ENCODE data around the gene ELL. TPM values are rescaled to one million over a fixed set of nuclear protein-coding genes. Genes with fewer than 3 reads are reported as not detected.
A peak's percentile ranks its signal among the peaks of the same experiment; 100 is the strongest.

The ELL gene
- total RNA-seq, 1 experiment from 2014 or later: 17.3 TPM

- Mint-ChIP-seq H3K4me1 (peaks cover 8% of the 10 kb centered on the region), H3K9me3 (no peaks in the 10 kb centered on the region), H3K4me3 (no peak overlapping the region), H3K27me3 (ENCODE audit: low read depth) (no peaks in the 10 kb centered on the region), H3K36me3 (peaks cover 36% of the 10 kb centered on the region), H3K27ac (no peak overlapping the region; the same call in 1 of the 2 replicates)
- POLR2A ChIA-PET: no interaction called here
- DNase-seq (ENCODE audit: low spot score): no peak
- no peak for ATAC-seq
- CTCF ChIA-PET: no interaction called here
- TF ChIP-seq MAX (CRISPR knock-in tag; IDR thresholded peaks at IDR 0.05): no peak
- TF ChIP-seq TCF7 (CRISPR knock-in tag; IDR thresholded peaks at IDR 0.05; ENCODE audit: low read depth): no peak
- no peak for TF ChIP-seq KAT7 (CRISPR knock-in tag; IDR thresholded peaks at IDR 0.05; ENCODE audit: borderline replicate concordance)
- TF ChIP-seq ZNF671 (CRISPR knock-in tag; IDR thresholded peaks at IDR 0.05): no peak
- TF ChIP-seq ZNF423 (CRISPR knock-in tag; IDR thresholded peaks at IDR 0.05): no peak
- TF ChIP-seq NR2C2 (CRISPR knock-in tag; IDR thresholded peaks at IDR 0.05): no peak
- TF ChIP-seq ZNF317 (CRISPR knock-in tag; IDR thresholded peaks at IDR 0.05; ENCODE audit: borderline replicate concordance, low read depth): no peak
- TF ChIP-seq ZNF263 (CRISPR knock-in tag; IDR thresholded peaks at IDR 0.05; ENCODE audit: low read depth): no peak
- TF ChIP-seq SOX15 (CRISPR knock-in tag; IDR thresholded peaks at IDR 0.05): no peak
- TF ChIP-seq SMAD4 (CRISPR knock-in tag; IDR thresholded peaks at IDR 0.05): no peak
- no peak for TF ChIP-seq ZNF219 (CRISPR knock-in tag; IDR thresholded peaks at IDR 0.05; ENCODE audit: borderline replicate concordance)
- no peak for TF ChIP-seq CTCF (IDR thresholded peaks at IDR 0.05)
These were observed 40.2 kb upstream of the ELL start for GRCh38 chr19:18562086-18562485.

DNA sequence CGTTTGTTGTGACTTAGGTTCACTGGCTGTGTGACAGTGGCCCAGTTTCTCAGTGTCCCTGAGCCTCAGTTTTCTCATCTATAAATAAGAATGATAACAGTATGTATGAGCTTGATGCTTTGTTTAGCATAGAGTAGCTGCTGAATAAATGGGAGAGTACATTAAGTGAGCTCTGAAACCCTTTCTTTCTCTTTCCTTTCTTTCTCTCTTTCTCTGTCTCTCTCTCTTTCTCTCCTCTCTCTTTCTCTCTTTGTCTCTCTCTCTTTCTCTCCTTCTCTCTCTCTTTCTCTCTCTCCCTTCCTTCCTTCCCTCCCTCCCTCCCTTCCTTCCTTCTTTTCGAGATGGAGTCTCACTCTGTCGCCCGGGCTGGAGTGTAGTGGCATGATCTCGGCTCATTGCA is 37.8 kb upstream of the ELL start:
- ChIA-PET CTCF (interaction anchor here (0.6 to 0.7 kb wide), 2 partner anchors 30 to 98 kb away, joined by 3 read pairs; no protein-coding TSS in a partner anchor), POLR2A (no interaction called here)
- TF ChIP-seq ETV6 (CRISPR knock-in tag; IDR thresholded peaks at IDR 0.05) (no peak), ZNF219 (CRISPR knock-in tag; IDR thresholded peaks at IDR 0.05; ENCODE audit: borderline replicate concordance) (no peak), ZNF671 (CRISPR knock-in tag; IDR thresholded peaks at IDR 0.05) (no peak), TCF7 (CRISPR knock-in tag; IDR thresholded peaks at IDR 0.05; ENCODE audit: low read depth) (no peak)
- H3K4me3 Mint-ChIP-seq: peak overlapping the region; percentile 14; the same call in 1 of the 2 replicates
- H3K4me1 Mint-ChIP-seq: peaks cover 8% of the 10 kb centered on the region
- H3K36me3 Mint-ChIP-seq: peaks cover 23% of the 10 kb centered on the region
- ATAC-seq: no peak
- H3K9me3 Mint-ChIP-seq: no peaks in the 10 kb centered on the region
- no peak overlapping the region for H3K27ac Mint-ChIP-seq
- no peaks in the 10 kb centered on the region for H3K27me3 Mint-ChIP-seq (ENCODE audit: low read depth)
- no peak for DNase-seq (ENCODE audit: low spot score)

- ChIA-PET CTCF (interaction anchor here (0.6 to 2.8 kb wide), 13 partner anchors 9 to 1297 kb away, joined by 3 to 15 read pairs (median 5); partner anchors contain the start of genes ELL, REX1BD and UBA52), POLR2A (interaction anchor here (0.6 to 2.7 kb wide), 4 partner anchors 9 to 15 kb away, joined by 3 to 8 read pairs (median 4); partner anchors contain the start of genes FKBP8 and UBA52)
- H3K9me3 Mint-ChIP-seq: no peaks in the 10 kb centered on the region
- no peak for ATAC-seq
- no peaks in the 10 kb centered on the region for H3K27me3 Mint-ChIP-seq (ENCODE audit: low read depth)
- peaks cover 8% of the 10 kb centered on the region for H3K4me1 Mint-ChIP-seq
- peaks cover 15% of the 10 kb centered on the region for H3K36me3 Mint-ChIP-seq
- H3K4me3 Mint-ChIP-seq: peak overlapping the region; percentile 87
- peak overlapping the region; percentile 73 for H3K27ac Mint-ChIP-seq
- DNase-seq (ENCODE audit: low spot score): no peak
- no peak for TF ChIP-seq IRF1 (CRISPR knock-in tag; IDR thresholded peaks at IDR 0.05)
- no peak for TF ChIP-seq NR3C1 (CRISPR knock-in tag; conservative IDR thresholded peaks at IDR 0.05; ENCODE audit: low read depth)
- no peak for TF ChIP-seq ELF4 (CRISPR knock-in tag; IDR thresholded peaks at IDR 0.05; ENCODE audit: low read depth)
- TF ChIP-seq, protein P1, sequence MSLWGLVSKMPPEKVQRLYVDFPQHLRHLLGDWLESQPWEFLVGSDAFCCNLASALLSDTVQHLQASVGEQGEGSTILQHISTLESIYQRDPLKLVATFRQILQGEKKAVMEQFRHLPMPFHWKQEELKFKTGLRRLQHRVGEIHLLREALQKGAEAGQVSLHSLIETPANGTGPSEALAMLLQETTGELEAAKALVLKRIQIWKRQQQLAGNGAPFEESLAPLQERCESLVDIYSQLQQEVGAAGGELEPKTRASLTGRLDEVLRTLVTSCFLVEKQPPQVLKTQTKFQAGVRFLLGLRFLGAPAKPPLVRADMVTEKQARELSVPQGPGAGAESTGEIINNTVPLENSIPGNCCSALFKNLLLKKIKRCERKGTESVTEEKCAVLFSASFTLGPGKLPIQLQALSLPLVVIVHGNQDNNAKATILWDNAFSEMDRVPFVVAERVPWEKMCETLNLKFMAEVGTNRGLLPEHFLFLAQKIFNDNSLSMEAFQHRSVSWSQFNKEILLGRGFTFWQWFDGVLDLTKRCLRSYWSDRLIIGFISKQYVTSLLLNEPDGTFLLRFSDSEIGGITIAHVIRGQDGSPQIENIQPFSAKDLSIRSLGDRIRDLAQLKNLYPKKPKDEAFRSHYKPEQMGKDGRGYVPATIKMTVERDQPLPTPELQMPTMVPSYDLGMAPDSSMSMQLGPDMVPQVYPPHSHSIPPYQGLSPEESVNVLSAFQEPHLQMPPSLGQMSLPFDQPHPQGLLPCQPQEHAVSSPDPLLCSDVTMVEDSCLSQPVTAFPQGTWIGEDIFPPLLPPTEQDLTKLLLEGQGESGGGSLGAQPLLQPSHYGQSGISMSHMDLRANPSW (CRISPR knock-in tag; conservative IDR thresholded peaks at IDR 0.05; ENCODE audit: low read depth): no peak
- TF ChIP-seq, protein P2, sequence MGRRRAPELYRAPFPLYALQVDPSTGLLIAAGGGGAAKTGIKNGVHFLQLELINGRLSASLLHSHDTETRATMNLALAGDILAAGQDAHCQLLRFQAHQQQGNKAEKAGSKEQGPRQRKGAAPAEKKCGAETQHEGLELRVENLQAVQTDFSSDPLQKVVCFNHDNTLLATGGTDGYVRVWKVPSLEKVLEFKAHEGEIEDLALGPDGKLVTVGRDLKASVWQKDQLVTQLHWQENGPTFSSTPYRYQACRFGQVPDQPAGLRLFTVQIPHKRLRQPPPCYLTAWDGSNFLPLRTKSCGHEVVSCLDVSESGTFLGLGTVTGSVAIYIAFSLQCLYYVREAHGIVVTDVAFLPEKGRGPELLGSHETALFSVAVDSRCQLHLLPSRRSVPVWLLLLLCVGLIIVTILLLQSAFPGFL (CRISPR knock-in tag; IDR thresholded peaks at IDR 0.05; ENCODE audit: borderline replicate concordance): no peak
- TF ChIP-seq AFF4 (CRISPR knock-in tag; IDR thresholded peaks at IDR 0.05; ENCODE audit: borderline replicate concordance): no peak
- no peak for TF ChIP-seq TEAD4 (CRISPR knock-in tag; IDR thresholded peaks at IDR 0.05)
- no peak for TF ChIP-seq OVOL2 (CRISPR knock-in tag; IDR thresholded peaks at IDR 0.05; ENCODE audit: borderline replicate concordance)
These were observed 36.7 kb upstream of the ELL start for GRCh38 chr19:18558604-18559003.
